ENCODE results near the gene HEBP1.
"Not testable (repeated sequence)": the region's sequence is repeated elsewhere in the genome, so short reads cannot be mapped to it uniquely, and the experiment has no call there.

The HEBP1 gene, protein sequence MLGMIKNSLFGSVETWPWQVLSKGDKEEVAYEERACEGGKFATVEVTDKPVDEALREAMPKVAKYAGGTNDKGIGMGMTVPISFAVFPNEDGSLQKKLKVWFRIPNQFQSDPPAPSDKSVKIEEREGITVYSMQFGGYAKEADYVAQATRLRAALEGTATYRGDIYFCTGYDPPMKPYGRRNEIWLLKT

DNA sequence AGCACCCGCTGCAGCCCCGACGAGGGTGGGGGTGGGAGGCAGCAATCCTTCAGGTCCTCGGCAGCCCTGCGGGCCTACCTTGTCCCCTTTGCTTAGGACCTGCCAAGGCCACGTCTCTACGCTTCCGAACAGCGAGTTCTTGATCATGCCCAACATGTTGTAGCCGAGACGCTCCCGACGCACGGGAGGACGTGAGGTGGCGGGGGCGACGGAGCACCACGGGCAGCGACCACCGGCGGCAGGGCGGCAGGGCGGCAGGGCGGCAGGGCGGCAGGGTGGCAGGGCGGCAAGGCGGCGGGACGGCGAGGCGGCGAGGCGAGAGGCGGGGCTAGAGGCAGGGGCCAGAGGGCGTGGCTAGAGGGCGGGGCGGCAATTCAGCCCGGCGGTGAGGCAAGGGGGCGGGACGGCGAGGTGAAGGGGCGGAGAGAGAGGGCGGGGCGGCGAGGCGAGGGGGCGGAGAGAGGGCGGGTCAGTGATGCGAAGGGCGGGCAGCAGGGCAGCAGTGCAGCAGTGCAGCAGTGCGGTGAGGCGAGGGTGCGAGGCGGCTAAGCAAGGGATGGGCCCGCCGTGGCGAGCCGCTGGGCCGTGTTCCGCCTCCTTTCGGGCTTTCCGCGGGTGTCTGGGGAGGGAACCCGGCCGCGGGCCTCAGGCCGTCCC, at the start of gene HEBP1:
TSS of gene HEBP1 (minus strand) at position 307 of the 657 bp plus-strand sequence. CDS start at position 156, 151 bp downstream.
- DNase-seq, result peak; percentile 95 to 96

DNA sequence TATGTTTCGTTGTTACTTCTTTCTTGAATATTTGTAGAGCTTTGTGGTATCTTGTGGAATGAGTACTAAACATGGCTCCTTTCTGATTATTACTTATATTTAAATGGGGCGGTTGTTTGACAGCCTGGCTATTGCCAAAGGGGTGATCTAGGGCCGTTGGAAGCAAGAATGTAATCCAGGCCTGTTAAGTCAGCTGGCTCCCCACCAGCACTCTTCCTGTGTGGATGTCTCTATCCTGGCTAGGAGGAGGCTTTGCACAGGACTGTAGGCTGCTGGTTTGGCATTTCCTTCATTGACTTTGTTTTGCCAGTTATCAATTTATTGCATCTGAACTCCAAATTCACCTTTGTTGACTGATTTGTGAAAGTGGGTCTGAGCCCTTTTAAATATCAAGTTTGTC, 49.8 kb upstream of the HEBP1 start:
- no peak for DNase-seq

- DNase-seq, result no peak
Observed at GRCh38 chr12:13046964-13047363, 46.9 kb upstream of the HEBP1 start.

DNA sequence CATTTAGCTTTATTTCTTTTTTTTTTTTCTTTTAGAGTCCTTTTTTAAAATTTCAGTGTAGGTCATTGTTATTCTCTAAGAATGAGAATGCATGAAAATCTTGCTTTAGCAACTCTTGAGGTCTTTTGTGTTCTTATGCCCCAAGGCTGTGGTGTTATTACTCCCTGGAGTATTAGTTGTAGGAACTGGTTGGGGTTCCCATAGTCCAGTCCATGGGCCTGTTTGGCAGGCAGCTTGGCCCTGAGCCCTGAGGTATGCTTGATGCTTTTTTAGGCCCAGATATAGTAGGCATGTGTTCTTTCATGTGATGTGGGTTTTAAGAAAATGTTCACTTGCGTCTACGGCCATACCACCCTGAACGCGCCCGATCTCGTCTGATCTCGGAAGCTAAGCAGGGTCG, 45.8 kb upstream of the HEBP1 start:
- no peak for DNase-seq

DNA sequence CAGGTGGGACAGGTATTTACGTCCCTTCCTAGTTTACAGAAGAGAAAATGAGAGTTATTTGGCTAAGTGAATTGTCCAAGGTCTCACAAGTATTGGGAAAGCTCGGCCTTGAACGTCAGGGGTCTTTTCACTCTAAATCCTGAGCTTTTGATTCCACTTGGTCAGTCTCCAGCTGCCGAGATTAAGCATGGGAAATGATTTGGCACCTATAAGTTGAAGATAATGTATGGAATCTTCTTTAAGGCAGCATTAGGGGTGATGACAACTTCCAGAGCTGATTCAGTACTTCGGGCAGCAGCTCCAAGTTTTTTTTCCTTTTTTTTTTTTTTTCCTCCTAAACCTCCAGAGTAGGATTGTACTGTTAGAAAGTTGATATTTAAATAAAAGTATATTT, 44.8 kb upstream of the HEBP1 start:
- DNase-seq, result no peak

GRCh38 chr12:13044002-13044905, 44.2 kb upstream of the HEBP1 start, which contains the start of gene FAM234B:
TSS of gene FAM234B (plus strand) at chr12:13044381. CDS start at chr12:13044404, 23 bp downstream.
- DNase-seq, result peak; percentile 63

DNA sequence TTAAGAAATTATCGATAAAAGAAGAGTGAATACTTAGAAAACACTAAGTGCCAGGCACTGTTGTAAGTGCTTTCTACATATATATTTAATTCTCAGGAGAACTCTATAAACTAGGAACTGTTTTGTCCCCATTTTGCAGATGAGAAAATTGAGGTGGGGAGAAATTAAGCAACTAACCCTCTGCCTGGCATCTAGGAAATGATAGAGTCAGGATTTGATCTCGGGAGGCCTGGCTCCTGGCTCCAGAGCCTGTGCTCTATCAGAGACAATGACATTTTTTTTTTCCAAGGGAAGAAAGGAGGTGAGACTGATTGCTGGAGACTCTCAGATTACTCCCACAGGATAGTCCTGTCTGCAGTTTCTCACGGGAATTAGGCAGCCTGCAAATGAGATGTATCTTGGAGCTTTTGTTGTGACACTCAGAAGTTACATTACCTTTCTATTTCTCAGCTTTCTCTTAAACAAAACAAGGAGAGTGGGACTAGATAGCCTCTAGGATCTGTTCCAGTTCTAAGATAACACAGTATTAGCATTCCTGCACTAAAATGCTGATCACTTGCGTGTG, 42.7 kb upstream of the HEBP1 start:
- DNase-seq, result no peak

DNA sequence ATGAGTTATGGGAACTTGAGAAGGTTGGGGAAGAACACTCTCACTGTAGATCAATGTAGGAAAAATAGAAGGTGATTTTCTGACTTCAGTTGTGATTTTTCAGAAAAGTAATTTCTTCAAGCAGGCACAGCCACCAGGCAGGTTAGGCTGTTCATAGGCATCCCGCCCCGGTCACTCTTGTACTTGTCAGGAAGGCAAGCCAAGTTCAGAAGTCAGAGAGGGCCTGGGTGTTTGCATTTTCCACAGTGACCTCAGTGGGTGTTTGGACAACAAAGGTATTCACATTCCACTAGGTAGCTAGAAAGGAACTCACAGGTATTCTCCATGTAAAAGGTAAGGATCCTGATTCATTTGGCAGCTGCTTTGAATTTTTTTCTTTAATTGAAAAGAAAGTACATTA, 41.2 kb upstream of the HEBP1 start:
- no peak for DNase-seq

DNA sequence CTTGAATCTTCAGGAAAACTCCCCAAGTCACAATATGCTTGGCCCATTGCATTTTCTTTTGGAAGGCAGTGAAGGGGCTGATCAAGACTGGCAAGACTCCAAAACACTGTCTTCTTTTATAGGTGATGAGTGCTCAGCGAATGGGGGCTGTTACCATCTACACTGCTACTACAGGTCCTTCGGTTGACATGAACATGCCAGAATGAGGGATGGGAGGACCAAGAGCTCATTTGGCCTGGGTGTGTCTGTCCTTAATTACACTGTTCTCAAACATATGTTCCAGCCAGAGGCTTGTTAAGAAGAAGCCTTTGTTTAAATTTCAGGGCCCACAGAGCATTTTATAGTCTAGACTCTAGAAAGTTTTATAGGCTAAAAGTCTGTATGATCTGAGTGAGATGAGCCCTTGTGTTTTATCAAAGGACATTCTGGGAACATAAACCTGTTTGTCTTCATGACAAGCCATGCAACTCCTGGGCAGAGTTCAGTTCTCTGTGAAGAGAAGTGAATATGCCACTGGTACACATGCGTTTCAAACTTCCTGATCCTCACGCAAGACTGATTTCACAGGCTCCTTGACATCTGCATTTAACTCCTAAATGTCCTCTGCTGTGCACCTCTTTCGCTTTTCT, 39.4 kb upstream of the HEBP1 start:
- DNase-seq, result no peak

DNA sequence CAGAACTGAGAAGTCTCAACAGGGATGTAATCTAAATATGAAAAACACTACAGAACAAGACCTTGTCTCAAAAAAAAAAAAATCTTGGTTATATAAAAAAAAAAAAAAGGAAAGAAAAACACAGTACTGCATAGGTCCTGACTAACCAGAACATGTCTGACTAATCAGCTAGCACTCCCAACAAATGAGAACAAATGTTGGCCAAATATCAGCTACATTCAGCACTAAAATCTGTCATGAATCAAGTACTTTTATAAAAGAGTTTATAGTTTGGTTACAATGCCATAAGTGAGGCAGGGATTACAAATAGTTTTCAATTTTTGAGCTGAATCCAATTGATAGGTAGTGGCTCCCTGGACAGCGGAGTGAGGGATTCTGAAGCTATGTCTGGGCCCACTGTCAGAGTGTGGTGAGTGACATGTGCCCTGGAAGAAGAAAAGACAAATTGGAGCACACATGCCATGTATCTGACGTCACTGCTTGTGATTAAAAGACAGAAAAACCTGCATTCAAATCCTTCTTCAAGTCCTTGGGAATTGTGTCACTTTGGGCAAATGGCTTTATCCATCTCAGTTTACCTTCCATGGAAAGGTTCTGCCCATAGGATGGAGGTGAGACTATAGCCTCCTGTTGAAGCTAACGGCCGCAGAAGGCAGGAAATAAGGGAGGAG, 38.6 kb upstream of the HEBP1 start:
- no peak for DNase-seq

DNA sequence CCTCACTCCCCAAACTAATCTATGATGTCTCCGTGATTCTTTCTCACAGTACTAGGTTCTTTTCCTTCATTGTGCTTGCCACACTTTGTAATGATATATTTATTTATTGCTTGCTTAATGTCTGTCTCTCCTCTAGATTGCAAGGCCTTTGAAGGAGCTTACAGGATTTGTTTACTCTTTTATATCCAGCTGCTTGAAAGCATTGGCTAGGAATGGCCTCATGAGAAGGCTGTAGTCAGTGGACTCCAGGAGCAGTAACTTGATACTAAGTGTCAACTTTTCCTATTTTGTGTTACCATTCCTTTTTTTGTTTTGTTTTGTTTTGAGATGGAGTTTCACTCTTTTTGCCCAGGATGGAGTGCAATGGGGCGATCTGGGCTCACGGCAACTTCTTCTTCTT, 36.8 kb upstream of the HEBP1 start:
- DNase-seq, result no peak

DNA sequence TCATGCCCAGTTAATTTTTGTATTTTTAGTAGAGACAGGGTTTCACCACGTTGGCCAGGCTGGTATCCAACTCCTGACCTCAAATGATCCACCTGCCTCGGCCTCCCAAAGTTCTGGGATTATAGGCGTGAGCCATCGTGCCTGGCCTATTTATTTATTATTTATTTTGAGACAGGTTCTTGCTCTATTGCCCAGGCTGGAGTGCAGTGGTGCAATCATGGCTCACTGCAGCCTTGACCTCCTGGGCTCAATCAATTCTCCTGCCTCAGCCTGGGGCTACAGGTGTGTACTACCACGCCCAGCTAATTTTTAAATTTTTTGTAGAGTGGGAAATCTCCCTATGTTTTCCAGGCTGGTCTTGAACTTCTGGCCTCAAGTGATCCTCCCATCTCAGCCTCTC, 35.3 kb upstream of the HEBP1 start:
- DNase-seq, result not testable (repeated sequence)

DNA sequence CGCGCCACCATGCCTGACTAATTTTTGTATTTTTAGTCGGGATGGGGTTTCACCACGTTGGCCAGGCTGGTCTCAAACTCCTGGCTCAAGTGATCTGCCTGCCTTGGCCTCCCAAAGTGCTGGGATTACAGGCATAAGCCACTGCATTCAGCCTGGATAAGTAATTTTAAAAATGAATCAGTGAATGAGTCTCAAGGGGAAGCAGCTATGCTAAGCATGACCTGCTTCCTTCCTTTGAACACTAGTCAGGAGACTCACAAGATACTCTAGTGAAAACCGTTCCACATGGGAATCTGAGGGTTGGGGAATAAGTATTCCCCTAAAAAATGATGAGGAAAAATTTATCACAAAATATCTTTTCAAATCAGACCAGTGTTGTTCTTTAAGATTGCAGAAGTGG, 33.4 kb upstream of the HEBP1 start:
- DNase-seq, result no peak

GRCh38 chr12:13032164-13032563, 32.1 kb upstream of the HEBP1 start:
- DNase-seq, result no peak

DNA sequence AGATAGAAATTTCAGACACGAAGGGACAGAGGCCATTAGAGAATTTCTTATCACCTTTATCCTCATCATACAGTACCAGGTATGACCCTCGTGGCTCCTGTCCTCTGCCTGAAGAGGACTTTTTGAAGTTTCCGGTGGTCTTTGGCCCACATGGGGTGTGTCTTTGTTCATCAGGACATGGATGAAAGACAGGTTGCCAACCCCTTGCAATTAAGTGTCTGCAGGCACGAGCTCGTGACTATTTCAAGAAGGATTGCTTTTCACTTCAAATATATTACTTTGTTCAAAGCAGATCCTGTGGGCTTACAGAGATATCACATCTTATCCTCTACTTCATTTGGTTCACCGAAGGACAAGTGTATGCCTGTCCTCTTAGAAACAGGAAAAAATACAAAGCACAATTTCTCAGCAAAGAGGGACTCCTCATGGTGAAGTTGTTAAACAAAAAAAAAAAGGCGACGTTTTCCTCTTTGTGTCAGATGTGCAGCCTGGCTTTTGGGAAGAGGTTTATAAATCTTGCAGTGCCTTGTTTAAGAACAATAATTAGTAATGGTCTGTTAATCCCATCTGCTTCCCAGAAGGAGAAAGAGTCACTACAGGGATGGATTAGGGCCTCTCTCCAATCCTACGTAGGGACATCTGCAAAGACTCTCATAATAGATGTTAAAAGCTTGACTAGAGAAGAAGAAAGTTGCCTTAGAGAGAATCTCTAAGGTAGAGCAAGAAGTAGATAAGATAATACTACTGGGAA, 30.7 kb upstream of the HEBP1 start:
- DNase-seq, result no peak

DNA sequence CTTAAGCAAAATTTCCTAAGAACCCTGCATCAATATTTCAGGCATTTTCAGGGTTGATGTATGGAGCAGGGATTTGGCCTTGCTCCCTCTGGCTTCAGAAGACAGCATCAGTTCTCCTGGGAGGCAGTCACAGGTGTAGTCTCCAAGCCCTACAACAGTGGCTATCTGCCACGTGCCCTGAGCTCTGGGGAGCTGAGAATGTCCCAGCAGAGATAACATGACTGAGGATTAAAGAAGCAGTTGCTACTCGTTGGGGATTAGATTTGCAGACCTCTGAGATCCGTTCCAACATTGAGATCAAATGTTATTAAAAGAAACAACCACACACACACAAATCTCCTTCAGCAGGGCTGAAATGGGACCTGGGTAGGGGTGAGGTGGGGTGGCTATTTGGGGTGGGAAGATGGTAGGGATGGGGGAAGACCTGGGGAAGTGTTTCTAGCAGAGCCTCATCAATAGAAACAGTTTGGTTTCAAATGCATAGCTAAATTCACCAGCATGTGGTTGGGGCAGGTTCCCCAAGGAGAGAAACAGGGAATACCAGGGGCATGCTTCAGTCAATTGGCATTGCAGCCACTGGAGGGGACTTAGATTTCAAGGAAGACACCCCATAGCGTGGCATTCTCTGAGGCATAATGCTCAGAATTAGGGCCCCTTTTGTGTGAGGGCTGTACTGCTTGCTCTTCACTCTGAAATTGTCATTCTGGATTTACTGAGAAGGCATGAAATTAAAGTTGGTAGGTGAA, 28.9 kb upstream of the HEBP1 start:
- no peak for DNase-seq

GRCh38 chr12:13027508-13027907, 27.4 kb upstream of the HEBP1 start:
- no peak for DNase-seq

- no peak for DNase-seq
Observed at GRCh38 chr12:13027032-13027431, 27.0 kb upstream of the HEBP1 start.

GRCh38 chr12:13026286-13026685, 26.2 kb upstream of the HEBP1 start:
- no peak for DNase-seq

DNA sequence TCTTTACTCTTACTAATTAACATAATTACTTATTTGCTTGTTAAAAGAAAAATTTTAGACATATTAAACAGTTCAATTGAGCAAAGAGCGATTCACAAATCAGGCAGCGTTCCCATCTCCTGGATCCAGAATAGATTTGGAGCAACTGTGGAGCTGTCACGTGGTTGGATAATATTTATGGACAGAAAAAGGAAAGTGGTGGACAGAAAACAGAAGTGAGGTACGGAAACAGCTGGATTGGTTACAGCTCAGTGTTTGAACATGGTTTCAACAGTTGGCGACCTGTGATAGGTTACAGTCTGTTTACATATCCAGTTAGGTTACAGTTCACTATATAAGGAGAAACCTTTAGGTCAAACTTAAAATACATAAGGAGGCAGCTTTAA, 24.5 kb upstream of the HEBP1 start:
- DNase-seq, result no peak

All from activated CD4-positive, alpha-beta T cell treated with anti-CD3 and anti-CD28 coated beads, Interleukin-2, amount 50 U/mL, for 4 hours (primary cell).